VCaP (cell line): ENCODE data around the gene SERPINB5.

Experiments used
- H3K27ac ChIP-seq: fragments of 450-650 bp; 2 replicates; pipeline ENCODE4 v1.5.1; 2017
- CTCF ChIP-seq: fragments of 450-650 bp; conservative IDR thresholded peaks from 2 replicates; pipeline ENCODE4 v1.5.1; 2017; ENCODE audit warnings: mild to moderate bottlenecking, moderate library complexity

Gene SERPINB5

DNA sequence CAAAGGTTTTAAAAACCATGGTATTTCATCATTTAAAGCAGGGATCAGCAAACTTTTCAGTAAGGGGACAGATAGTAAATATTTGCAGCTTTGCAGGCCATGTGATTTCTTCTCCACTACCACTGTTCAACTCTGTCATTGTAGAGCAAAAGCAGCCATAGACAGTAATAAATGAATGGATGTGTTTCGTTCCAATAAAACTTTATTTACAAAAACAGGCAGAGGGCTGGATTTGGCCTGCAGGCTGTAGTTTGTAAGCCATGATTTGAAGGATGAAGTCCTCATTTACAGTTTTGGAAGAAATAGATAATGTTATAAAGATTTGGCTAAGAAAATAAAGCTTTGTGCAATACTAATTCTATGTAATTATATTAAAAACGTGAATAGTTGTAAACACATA, 67.3 kb downstream of the SERPINB5 start:
- H3K27ac ChIP-seq, result no peak overlapping the region
- TF ChIP-seq CTCF, result no peak

- no peak overlapping the region for H3K27ac ChIP-seq
- TF ChIP-seq CTCF, result no peak
Observed at GRCh38 chr18:63545000-63545399, 68.2 kb downstream of the SERPINB5 start.

DNA sequence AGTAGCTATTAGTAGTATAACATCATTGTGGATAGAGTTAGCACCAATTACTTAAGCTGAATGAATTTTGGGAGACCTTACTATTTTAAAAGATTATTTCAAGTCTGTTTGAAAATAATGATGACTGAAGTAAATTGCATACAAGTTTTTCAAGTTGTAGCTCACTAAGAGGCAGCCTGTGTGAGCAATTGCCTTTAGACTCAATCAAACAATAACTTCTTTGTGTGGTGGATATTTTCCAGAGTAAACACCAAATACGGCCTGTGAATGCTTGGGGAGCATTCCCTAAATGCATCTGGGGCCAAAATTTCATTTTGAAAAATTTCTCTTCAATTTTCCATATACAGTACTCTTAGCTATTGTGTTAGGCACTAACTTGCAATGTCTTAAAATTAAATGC, 73.3 kb downstream of the SERPINB5 start:
- TF ChIP-seq CTCF, result no peak
- no peak overlapping the region for H3K27ac ChIP-seq

DNA sequence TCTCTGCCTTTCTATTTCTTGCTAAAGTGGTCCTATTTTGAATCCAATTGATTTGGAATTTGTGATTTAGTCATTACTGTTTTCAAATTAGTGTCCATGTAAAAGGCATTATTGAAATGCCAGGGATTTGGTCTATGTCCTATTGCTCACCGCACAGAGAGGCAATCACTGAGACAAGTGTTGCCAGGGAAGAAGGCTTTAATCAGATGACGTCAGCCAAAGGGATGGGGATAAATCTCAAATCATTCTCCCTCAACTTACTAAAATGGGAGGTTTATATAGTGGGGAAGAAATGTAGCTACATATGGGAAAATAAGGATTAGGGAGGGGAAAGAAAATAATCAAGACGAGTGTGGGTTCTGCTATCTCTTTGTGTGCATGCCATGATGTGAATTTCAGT, 75.0 kb downstream of the SERPINB5 start:
- TF ChIP-seq CTCF, result no peak
- H3K27ac ChIP-seq, result no peak overlapping the region

DNA sequence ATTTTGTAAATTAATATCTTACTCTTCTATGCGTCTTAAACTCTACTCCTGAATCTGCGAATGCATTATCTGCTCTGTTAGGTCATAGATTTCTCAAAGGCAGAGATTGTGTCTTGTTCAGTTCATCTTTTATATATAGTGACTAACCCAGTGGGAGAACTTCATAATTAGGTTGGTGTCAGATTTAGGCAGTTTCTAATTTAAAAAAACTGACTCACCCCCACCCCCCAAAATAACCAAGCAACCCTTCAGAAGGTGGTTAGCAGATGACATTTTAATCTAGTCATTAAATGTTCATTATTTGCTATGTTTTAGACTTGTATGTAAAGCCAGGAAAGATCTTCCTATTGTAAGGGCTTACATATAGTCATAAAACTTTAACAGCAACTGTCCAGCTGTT, 75.8 kb downstream of the SERPINB5 start:
- no peak for TF ChIP-seq CTCF
- no peak overlapping the region for H3K27ac ChIP-seq

GRCh38 chr18:63553081-63553480, 76.3 kb downstream of the SERPINB5 start:
- H3K27ac ChIP-seq, result no peak overlapping the region
- no peak for TF ChIP-seq CTCF
